IMR-90 (cell line): ENCODE measurements around the gene GRIK3. TPM values are rescaled to one million over a fixed set of nuclear protein-coding genes. Genes with fewer than 3 reads are reported as not detected.
A peak's percentile ranks its signal among the peaks of the same experiment; 100 is the strongest.

ENCODE experiments used
- ATAC-seq: fragments of 200-7000 bp; cut with Tn5 transposase; 2 replicates; pipeline ENCODE4 v1.9.1; 2020; ENCODE audit warnings: low read depth, mild to moderate bottlenecking, moderate library complexity
- BruUV-seq: library from RNA; stranded (reverse); fragments of 400-500 nt; replicated peaks from 2 replicates; lab custom pipeline; 2021; lab: Mats Ljungman, UMichigan
- CTCF ChIA-PET: fragments of 300-600 bp; formaldehyde crosslinking; extraction: SDS; loops from one replicate; lab custom pipeline; 2021; ENCODE audit warnings: antibody characterized with exemption; lab: Yijun Ruan, JAX
- POLR2A ChIA-PET: fragments of 300-600 bp; sonication (Branson Sonifier 250); formaldehyde crosslinking; loops from one replicate; lab custom pipeline; 2022; ENCODE audit warnings: antibody characterized with exemption; ENCODE audit not compliant: unreplicated experiment; lab: Charles Lee
- DNase-seq: peaks from one replicate; pipeline ENCODE4 v3.0.0; 2013
- H2AFZ ChIP-seq: replicated peaks from 2 replicates; pipeline ENCODE3; 2013; ENCODE audit warnings: low read length, mild to moderate bottlenecking; ENCODE audit not compliant: poor library complexity
- H2AK5ac ChIP-seq: 2 replicates; pipeline ENCODE4 v1.6.1; 2013; ENCODE audit warnings: low read depth, low read length, inconsistent platforms
- H2AK9ac ChIP-seq: replicated peaks from 2 replicates; pipeline ENCODE3; 2013; ENCODE audit warnings: mild to moderate bottlenecking, low read depth, low read length, moderate library complexity; ENCODE audit not compliant: poor library complexity
- H2BK120ac ChIP-seq: 2 replicates; pipeline ENCODE4 v1.6.1; 2013; ENCODE audit warnings: low read depth, low read length, inconsistent platforms
- H2BK15ac ChIP-seq: 3 replicates; pipeline ENCODE4 v1.6.1; 2013; ENCODE audit warnings: low read depth, low read length, inconsistent platforms
- H2BK20ac ChIP-seq: 2 replicates; pipeline ENCODE4 v1.6.1; 2013; ENCODE audit warnings: low read depth, mild to moderate bottlenecking, inconsistent platforms, low read length, moderate library complexity
- H2BK5ac ChIP-seq: 2 replicates; pipeline ENCODE4 v1.6.1; 2013; ENCODE audit warnings: mild to moderate bottlenecking, low read depth, low read length, inconsistent platforms; ENCODE audit not compliant: poor library complexity, severe bottlenecking
- H3K14ac ChIP-seq: replicated peaks from 2 replicates; pipeline ENCODE4 v1.6.1; 2013; ENCODE audit warnings: low read depth, low read length, inconsistent platforms
- H3K18ac ChIP-seq: 2 replicates; pipeline ENCODE4 v1.6.1; 2013; ENCODE audit warnings: low read depth, low read length, control low read depth
- H3K23ac ChIP-seq: 2 replicates; pipeline ENCODE4 v1.6.1; 2013; ENCODE audit warnings: low read depth, low read length, inconsistent platforms
- H3K27ac ChIP-seq: 2 replicates; pipeline ENCODE4 v1.5.1; 2013; ENCODE audit warnings: mild to moderate bottlenecking, control low read depth, low read length; ENCODE audit not compliant: insufficient read depth
- H3K27me3 ChIP-seq: 2 replicates; pipeline ENCODE4 v1.6.1; 2013; ENCODE audit warnings: low read length; ENCODE audit not compliant: control insufficient read depth, insufficient read depth
- H3K36me3 ChIP-seq: 2 replicates; pipeline ENCODE4 v1.6.1; 2013; ENCODE audit warnings: low read length, mixed read lengths; ENCODE audit not compliant: control insufficient read depth, insufficient read depth
- H3K4ac ChIP-seq: 2 replicates; pipeline ENCODE4 v1.6.1; 2013; ENCODE audit warnings: low read depth, low read length, inconsistent platforms
- H3K4me1 ChIP-seq: 2 replicates; pipeline ENCODE4 v1.6.1; 2013; ENCODE audit warnings: low read length, mixed read lengths; ENCODE audit not compliant: control insufficient read depth, insufficient read depth
- H3K4me2 ChIP-seq: 2 replicates; pipeline ENCODE4 v1.6.1; 2013; ENCODE audit warnings: low read depth, mild to moderate bottlenecking, control low read depth, low read length, moderate library complexity
- H3K4me3 ChIP-seq: 2 replicates; pipeline ENCODE4 v1.5.1; 2013; ENCODE audit warnings: low read depth, mild to moderate bottlenecking, control low read depth, low read length, moderate library complexity; ENCODE audit not compliant: insufficient read depth
- H3K56ac ChIP-seq: 2 replicates; pipeline ENCODE4 v1.6.1; 2013; ENCODE audit warnings: low read length, inconsistent platforms; ENCODE audit not compliant: insufficient read depth; ENCODE audit errors: extremely low read depth
- H3K79me1 ChIP-seq, 2 experiments: 2 replicates each; pipeline ENCODE4 v1.6.1; 2013; ENCODE audit warnings: low read length in 2 of 2, inconsistent platforms in 1 of 2, low read depth in 1 of 2
- H3K9ac ChIP-seq: 2 replicates; pipeline ENCODE4 v1.6.1; 2013; ENCODE audit warnings: low read depth, low read length, control low read depth
- H3K9me1 ChIP-seq: 2 replicates; pipeline ENCODE4 v1.6.1; 2013; ENCODE audit warnings: low read length, inconsistent platforms; ENCODE audit not compliant: insufficient read depth
- H3K9me3 ChIP-seq: 2 replicates; pipeline ENCODE4 v1.6.1; 2013; ENCODE audit warnings: low read length; ENCODE audit not compliant: control insufficient read depth, insufficient read depth
- H4K20me1 ChIP-seq: 2 replicates; pipeline ENCODE4 v1.6.1; 2013; ENCODE audit warnings: low read length, inconsistent platforms; ENCODE audit not compliant: insufficient read depth
- H4K5ac ChIP-seq: 2 replicates; pipeline ENCODE4 v1.6.1; 2013; ENCODE audit warnings: mild to moderate bottlenecking, low read depth, low read length, control low read depth
- H4K8ac ChIP-seq, 2 experiments: 2 replicates each; pipeline ENCODE4 v1.6.1; 2013; ENCODE audit warnings: low read depth in 2 of 2, low read length in 2 of 2, control low read depth in 1 of 2, inconsistent platforms in 1 of 2
- H4K91ac ChIP-seq: 2 replicates; pipeline ENCODE4 v1.6.1; 2013; ENCODE audit warnings: low read depth, low read length, inconsistent platforms; ENCODE audit not compliant: insufficient read depth
- BHLHE40 ChIP-seq: fragments of 150-350 bp; IDR thresholded peaks from 2 replicates; pipeline ENCODE4 v1.6.1; 2016; ENCODE audit warnings: mild to moderate bottlenecking, low read depth, low read length
- CEBPB ChIP-seq: IDR thresholded peaks from 2 replicates; pipeline ENCODE4 v1.6.1; 2012; ENCODE audit warnings: low read depth, low read length, improper control_type of control experiment
- CHD1 ChIP-seq: IDR thresholded peaks from 2 replicates; pipeline ENCODE4 v1.6.1; 2012; ENCODE audit warnings: low read depth, low read length, improper control_type of control experiment
- CTCF ChIP-seq: conservative IDR thresholded peaks from 2 replicates; pipeline ENCODE4 v1.5.1; 2012; ENCODE audit warnings: mild to moderate bottlenecking, low read depth, low read length, improper control_type of control experiment
- FOS ChIP-seq: fragments of 150-350 bp; IDR thresholded peaks from 2 replicates; pipeline ENCODE4 v1.6.1; 2016; ENCODE audit warnings: low read depth, low read length
- MXI1 ChIP-seq: IDR thresholded peaks from 2 replicates; pipeline ENCODE4 v1.6.1; 2012; ENCODE audit warnings: low read depth, mild to moderate bottlenecking, low read length, moderate library complexity, borderline replicate concordance
- NFE2L2 ChIP-seq: fragments of 150-350 bp; IDR thresholded peaks from 2 replicates; pipeline ENCODE4 v1.6.1; 2016; ENCODE audit warnings: low read depth, mild to moderate bottlenecking, low read length
- RAD21 ChIP-seq: IDR thresholded peaks from 2 replicates; pipeline ENCODE4 v1.6.1; 2012; ENCODE audit warnings: low read length, improper control_type of control experiment
- RCOR1 ChIP-seq: IDR thresholded peaks from 2 replicates; pipeline ENCODE4 v1.6.1; 2012; ENCODE audit warnings: mild to moderate bottlenecking, low read length, improper control_type of control experiment; ENCODE audit not compliant: insufficient replicate concordance
- RFX5 ChIP-seq: IDR thresholded peaks from 2 replicates; pipeline ENCODE4 v1.8.0; 2012; ENCODE audit warnings: low read depth, mild to moderate bottlenecking, low read length, moderate library complexity
- SMC3 ChIP-seq: fragments of 150-350 bp; IDR thresholded peaks from 2 replicates; pipeline ENCODE4 v1.6.1; 2016; ENCODE audit warnings: low read depth, mild to moderate bottlenecking, antibody characterized with exemption, low read length, moderate library complexity
- WGBS, 2 experiments: methylation state at CpG; one replicate each; pipeline versions ENCODE4 v1.1.5 to v1.1.7; 2013; ENCODE audit warnings: missing lambda C conversion rate in 2 of 2; ENCODE audit not compliant: insufficient read length in 1 of 2; ENCODE audit errors: extremely low coverage in 2 of 2; 5-methylcytosine and 5-hydroxymethylcytosine counted together
- dilution Hi-C: fragments of 300-500 bp; cut with HindIII; formaldehyde crosslinking; loops from one replicate; pipeline ENCODE4 v1.14.3; 2018; ENCODE audit warnings: low sequenced_read_pairs; ENCODE audit not compliant: unreplicated experiment
- in situ Hi-C: fragments of 300-500 bp; cut with MboI; formaldehyde crosslinking; loops from 3 replicates; pipeline ENCODE4 v1.14.3; 2019; ENCODE audit warnings: low sequenced_read_pairs, inconsistent platforms, mixed read lengths
- intact Hi-C: fragments of 100-400 bp; cut with micrococcal nuclease; formaldehyde crosslinking; loops from 2 replicates; pipeline ENCODE4 v1.10.0; 2022
- polyA plus RNA-seq, 3 experiments: library from polyadenylated mRNA; depleted of rRNA; stranded (reverse); fragments of >200 nt; gene quantifications; 2 replicates each; pipeline ENCODE4 v1.2.3, GENCODE V29; 2012; ENCODE audit warnings: low replicate concordance in 1 of 3
- total RNA-seq: library from RNA; depleted of rRNA; stranded (reverse); fragments of >200 nt; gene quantifications from 2 replicates; pipeline ENCODE4 v1.2.3, GENCODE V29; 2012

The GRIK3 gene
- total and polyA plus RNA-seq, 2 of the 4 experiments (the other 2 are of a cell fraction) = not detected

- Histone ChIP-seq H2AK9ac (peak overlapping the region; percentile 42), H3K9ac (no peak overlapping the region), H3K4ac (no peak overlapping the region), H2BK120ac (no peak overlapping the region), H2AFZ (no peak overlapping the region), H3K9me1 (no peaks in the 10 kb centered on the region), H3K79me1 (no peaks in the 10 kb centered on the region), H3K36me3 (no peaks in the 10 kb centered on the region), H3K23ac (no peak overlapping the region), H3K4me1 (no peaks in the 10 kb centered on the region), H3K4me2 (no peak overlapping the region), H2AK5ac (no peak overlapping the region), H2BK5ac (no peak overlapping the region), H3K4me3 (no peak overlapping the region), H3K56ac (no peak overlapping the region), H3K9me3 (no peaks in the 10 kb centered on the region), H2BK20ac (no peak overlapping the region), H4K8ac (no peak overlapping the region), H3K14ac (no peak overlapping the region), H3K18ac (no peak overlapping the region), H4K5ac (no peak overlapping the region), H3K27me3 (no peaks in the 10 kb centered on the region), H4K20me1 (no peaks in the 10 kb centered on the region), H2BK15ac (no peak overlapping the region), H3K27ac (no peak overlapping the region), H4K91ac (no peak overlapping the region)
- no peak for ATAC-seq
- intact Hi-C loops = no loop called here
- no peak for DNase-seq
- WGBS, 2 experiments = 49% methylated on average over 7 of the region's 11 CpGs; no CpG with 5 or more reads in 1 of the 2 experiments
- no TSS peak for BruUV-seq
- no peak for TF ChIP-seq RFX5
- no peak for TF ChIP-seq CTCF
- TF ChIP-seq NFE2L2 = no peak
- no peak for TF ChIP-seq CEBPB
- no peak for TF ChIP-seq CHD1
- no peak for TF ChIP-seq SMC3
- no peak for TF ChIP-seq FOS
- no peak for TF ChIP-seq BHLHE40
- no peak for TF ChIP-seq RCOR1
- TF ChIP-seq MXI1 = no peak
- no peak for TF ChIP-seq RAD21
- dilution Hi-C loops = no loop called here
- in situ Hi-C loops = no loop called here
- POLR2A ChIA-PET = no interaction called here
- CTCF ChIA-PET = no interaction called here
Measured at GRCh38 chr1:36843027-36843426, 191.3 kb downstream of the GRIK3 start.
